Stimulated activated CD8-positive, alpha-beta memory T cell treated with anti-CD3 and anti-CD28 coated beads, Interleukin-2, amount 100 ng/mL, for 48 hours (primary cell): ENCODE data around the gene MAST4.

ENCODE experiments used
- DNase-seq, 2 donors: peaks; one replicate each; pipeline ENCODE4 v3.0.0-alpha.2; 2020; ENCODE audit warnings: low read depth in 2 of 2

The MAST4 gene

GRCh38 chr5:66697796-66698564, 101.8 kb downstream of the MAST4 start:
- no peak for DNase-seq

GRCh38 chr5:66701244-66701643, 105.1 kb downstream of the MAST4 start:
- no peak for DNase-seq

GRCh38 chr5:66702426-66702825, 106.2 kb downstream of the MAST4 start:
- DNase-seq, result no peak

- no peak for DNase-seq
Observed at GRCh38 chr5:66704790-66705425, 108.7 kb downstream of the MAST4 start.

- no peak for DNase-seq
Observed at GRCh38 chr5:66708368-66708767, 112.2 kb downstream of the MAST4 start.

- no peak for DNase-seq
Observed at GRCh38 chr5:66710557-66711088, 114.4 kb downstream of the MAST4 start.

GRCh38 chr5:66713998-66714397, 117.8 kb downstream of the MAST4 start:
- no peak for DNase-seq

- no peak for DNase-seq
Observed at GRCh38 chr5:66717455-66718373, 121.5 kb downstream of the MAST4 start.

- DNase-seq, result no peak
Observed at GRCh38 chr5:66718374-66719002, 122.3 kb downstream of the MAST4 start.

- no peak for DNase-seq
Observed at GRCh38 chr5:66720780-66721179, 124.6 kb downstream of the MAST4 start.

- no peak for DNase-seq
Observed at GRCh38 chr5:66722686-66723085, 126.5 kb downstream of the MAST4 start.

- no peak for DNase-seq
Observed at GRCh38 chr5:66724349-66725139, 128.4 kb downstream of the MAST4 start.

- DNase-seq, result no peak
Observed at GRCh38 chr5:66727630-66728029, 131.4 kb downstream of the MAST4 start.

GRCh38 chr5:66728049-66728448, 131.9 kb downstream of the MAST4 start:
- DNase-seq, result no peak

GRCh38 chr5:66737096-66737495, 140.9 kb downstream of the MAST4 start:
- no peak for DNase-seq

- DNase-seq, result no peak
Observed at GRCh38 chr5:66738136-66738535, 141.9 kb downstream of the MAST4 start.

- no peak for DNase-seq
Observed at GRCh38 chr5:66739021-66739420, 142.8 kb downstream of the MAST4 start.

GRCh38 chr5:66739951-66740350, 143.8 kb downstream of the MAST4 start:
- DNase-seq, result no peak

GRCh38 chr5:66741394-66741793, 145.2 kb downstream of the MAST4 start:
- DNase-seq, result no peak

- no peak for DNase-seq
Observed at GRCh38 chr5:66742083-66742895, 146.1 kb downstream of the MAST4 start.
